ENCODE data around the gene EHMT2. TPM values are rescaled to one million over a fixed set of nuclear protein-coding genes. Genes with fewer than 3 reads are reported as not detected.

EHMT2 gene
- total and polyA plus RNA-seq, 2 of the 13 experiments (the other 11 are each of a cell fraction or from before 2014, with no cell fraction given) = 55.2 to 69.2 TPM

GRCh38 chr6:31897612-31898382 is at the start of gene EHMT2 (continued):
- TF ChIP-seq ZBTB40 (IDR thresholded peaks at IDR 0.05) (no peak), ZBTB40 (CRISPR knock-in tag; IDR thresholded peaks at IDR 0.05) (peak; percentile 52; the same call in 1 of the 2 replicates), SRSF9 (IDR thresholded peaks at IDR 0.05; ENCODE audit: borderline replicate concordance, insufficient read depth, low read depth, low read length, poor library complexity, severe bottlenecking) (no peak), POGZ (CRISPR knock-in tag; IDR thresholded peaks at IDR 0.05) (no peak), ZNF230 (CRISPR knock-in tag; IDR thresholded peaks at IDR 0.05) (no peak), ADNP (CRISPR knock-in tag; IDR thresholded peaks at IDR 0.05) (no peak), ZBTB44 (CRISPR knock-in tag; IDR thresholded peaks at IDR 0.05) (no peak), SOX5 (CRISPR knock-in tag; IDR thresholded peaks at IDR 0.05; ENCODE audit: borderline replicate concordance) (no peak), AHR (CRISPR knock-in tag; IDR thresholded peaks at IDR 0.05) (no peak), CEBPG (CRISPR knock-in tag; IDR thresholded peaks at IDR 0.05) (no peak), ZNF816 (CRISPR knock-in tag; IDR thresholded peaks at IDR 0.05; ENCODE audit: borderline replicate concordance) (no peak)
- TF ChIP-seq, protein P1, sequence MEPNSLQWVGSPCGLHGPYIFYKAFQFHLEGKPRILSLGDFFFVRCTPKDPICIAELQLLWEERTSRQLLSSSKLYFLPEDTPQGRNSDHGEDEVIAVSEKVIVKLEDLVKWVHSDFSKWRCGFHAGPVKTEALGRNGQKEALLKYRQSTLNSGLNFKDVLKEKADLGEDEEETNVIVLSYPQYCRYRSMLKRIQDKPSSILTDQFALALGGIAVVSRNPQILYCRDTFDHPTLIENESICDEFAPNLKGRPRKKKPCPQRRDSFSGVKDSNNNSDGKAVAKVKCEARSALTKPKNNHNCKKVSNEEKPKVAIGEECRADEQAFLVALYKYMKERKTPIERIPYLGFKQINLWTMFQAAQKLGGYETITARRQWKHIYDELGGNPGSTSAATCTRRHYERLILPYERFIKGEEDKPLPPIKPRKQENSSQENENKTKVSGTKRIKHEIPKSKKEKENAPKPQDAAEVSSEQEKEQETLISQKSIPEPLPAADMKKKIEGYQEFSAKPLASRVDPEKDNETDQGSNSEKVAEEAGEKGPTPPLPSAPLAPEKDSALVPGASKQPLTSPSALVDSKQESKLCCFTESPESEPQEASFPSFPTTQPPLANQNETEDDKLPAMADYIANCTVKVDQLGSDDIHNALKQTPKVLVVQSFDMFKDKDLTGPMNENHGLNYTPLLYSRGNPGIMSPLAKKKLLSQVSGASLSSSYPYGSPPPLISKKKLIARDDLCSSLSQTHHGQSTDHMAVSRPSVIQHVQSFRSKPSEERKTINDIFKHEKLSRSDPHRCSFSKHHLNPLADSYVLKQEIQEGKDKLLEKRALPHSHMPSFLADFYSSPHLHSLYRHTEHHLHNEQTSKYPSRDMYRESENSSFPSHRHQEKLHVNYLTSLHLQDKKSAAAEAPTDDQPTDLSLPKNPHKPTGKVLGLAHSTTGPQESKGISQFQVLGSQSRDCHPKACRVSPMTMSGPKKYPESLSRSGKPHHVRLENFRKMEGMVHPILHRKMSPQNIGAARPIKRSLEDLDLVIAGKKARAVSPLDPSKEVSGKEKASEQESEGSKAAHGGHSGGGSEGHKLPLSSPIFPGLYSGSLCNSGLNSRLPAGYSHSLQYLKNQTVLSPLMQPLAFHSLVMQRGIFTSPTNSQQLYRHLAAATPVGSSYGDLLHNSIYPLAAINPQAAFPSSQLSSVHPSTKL (CRISPR knock-in tag; IDR thresholded peaks at IDR 0.05) = no peak
- TF ChIP-seq, protein P2, sequence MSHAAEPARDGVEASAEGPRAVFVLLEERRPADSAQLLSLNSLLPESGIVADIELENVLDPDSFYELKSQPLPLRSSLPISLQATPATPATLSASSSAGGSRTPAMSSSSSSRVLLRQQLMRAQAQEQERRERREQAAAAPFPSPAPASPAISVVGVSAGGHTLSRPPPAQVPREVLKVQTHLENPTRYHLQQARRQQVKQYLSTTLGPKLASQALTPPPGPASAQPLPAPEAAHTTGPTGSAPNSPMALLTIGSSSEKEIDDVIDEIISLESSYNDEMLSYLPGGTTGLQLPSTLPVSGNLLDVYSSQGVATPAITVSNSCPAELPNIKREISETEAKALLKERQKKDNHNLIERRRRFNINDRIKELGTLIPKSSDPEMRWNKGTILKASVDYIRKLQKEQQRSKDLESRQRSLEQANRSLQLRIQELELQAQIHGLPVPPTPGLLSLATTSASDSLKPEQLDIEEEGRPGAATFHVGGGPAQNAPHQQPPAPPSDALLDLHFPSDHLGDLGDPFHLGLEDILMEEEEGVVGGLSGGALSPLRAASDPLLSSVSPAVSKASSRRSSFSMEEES (CRISPR knock-in tag; IDR thresholded peaks at IDR 0.05) = peak; percentile 68; the same call in 1 of the 2 replicates

Measured in HepG2 (cell line).